Ishikawa (cell line): ENCODE results near the gene USE1.

ENCODE experiments used
- EP300 ChIP-seq: IDR thresholded peaks from 2 replicates; pipeline ENCODE4 v1.6.1; 2012; ENCODE audit warnings: borderline replicate concordance
- RAD21 ChIP-seq: IDR thresholded peaks from 2 replicates; pipeline ENCODE4 v1.6.1; 2012; ENCODE audit warnings: low read depth
- TAF1 ChIP-seq: IDR thresholded peaks from 2 replicates; pipeline ENCODE4 v1.6.1; 2012; ENCODE audit warnings: low read depth, mild to moderate bottlenecking
- USF1 ChIP-seq: IDR thresholded peaks from 2 replicates; pipeline ENCODE4 v1.6.1; 2012

- no peak for TF ChIP-seq USF1
- no peak for TF ChIP-seq RAD21
- no peak for TF ChIP-seq TAF1
- no peak for TF ChIP-seq EP300
Observed at GRCh38 chr19:17165715-17166114, 49.4 kb upstream of the USE1 start.
